BLaER1 (cell line): Measurements from ENCODE around the gene HNF4A.
"Not testable (repeated sequence)": the region's sequence is repeated elsewhere in the genome, so short reads cannot be mapped to it uniquely, and the experiment has no call there.

Experiments used
- H3K27ac ChIP-seq: shearing (Covaris generic); formaldehyde crosslinking; 2 replicates; pipeline ENCODE4 v1.8.1; 2022
- H3K27me3 ChIP-seq: shearing (Covaris generic); formaldehyde crosslinking; 2 replicates; pipeline ENCODE4 v1.8.1; 2022
- H3K36me3 ChIP-seq: shearing (Covaris generic); formaldehyde crosslinking; 2 replicates; pipeline ENCODE4 v1.8.1; 2022
- H3K4me1 ChIP-seq: shearing (Covaris generic); formaldehyde crosslinking; 2 replicates; pipeline ENCODE4 v1.8.1; 2022
- H3K4me2 ChIP-seq: shearing (Covaris generic); formaldehyde crosslinking; 2 replicates; pipeline ENCODE4 v1.8.1; 2022
- H3K4me3 ChIP-seq: shearing (Covaris generic); formaldehyde crosslinking; 2 replicates; pipeline ENCODE4 v1.8.1; 2022
- H3K9ac ChIP-seq: shearing (Covaris generic); formaldehyde crosslinking; 2 replicates; pipeline ENCODE4 v1.8.1; 2022
- H3K9me3 ChIP-seq: shearing (Covaris generic); formaldehyde crosslinking; 2 replicates; pipeline ENCODE4 v1.8.1; 2022
- H4K20me1 ChIP-seq: shearing (Covaris generic); formaldehyde crosslinking; 2 replicates; pipeline ENCODE4 v1.8.1; 2022
- Cebpa-rat ChIP-seq: shearing (Covaris generic); IDR thresholded peaks from 2 replicates; pipeline ENCODE4 v1.8.1; 2022

The HNF4A gene

GRCh38 chr20:44328428-44328827 lies 27.1 kb upstream of the HNF4A start:
- peaks cover 8% of the 10 kb centered on the region for H3K4me1 ChIP-seq
- no peak overlapping the region for H3K4me2 ChIP-seq
- H3K9ac ChIP-seq: no peak overlapping the region
- TF ChIP-seq Cebpa-rat: no peak
- no peaks in the 10 kb centered on the region for H3K9me3 ChIP-seq
- H4K20me1 ChIP-seq: no peaks in the 10 kb centered on the region
- H3K27me3 ChIP-seq: no peaks in the 10 kb centered on the region
- no peak overlapping the region for H3K27ac ChIP-seq
- no peaks in the 10 kb centered on the region for H3K36me3 ChIP-seq
- H3K4me3 ChIP-seq: no peak overlapping the region

- Histone ChIP-seq H4K20me1 (no peaks in the 10 kb centered on the region), H3K36me3 (no peaks in the 10 kb centered on the region), H3K27me3 (no peaks in the 10 kb centered on the region), H3K4me1 (peaks cover 8% of the 10 kb centered on the region), H3K9ac (no peak overlapping the region), H3K4me2 (no peak overlapping the region), H3K27ac (no peak overlapping the region), H3K9me3 (no peaks in the 10 kb centered on the region), H3K4me3 (no peak overlapping the region)
- TF ChIP-seq Cebpa-rat: no peak
Measured at GRCh38 chr20:44331201-44331600, 24.3 kb upstream of the HNF4A start.

- Histone ChIP-seq H3K9me3 (no peaks in the 10 kb centered on the region), H3K9ac (no peak overlapping the region), H3K4me1 (no peaks in the 10 kb centered on the region), H3K4me2 (no peak overlapping the region), H3K36me3 (no peaks in the 10 kb centered on the region), H3K27me3 (no peaks in the 10 kb centered on the region), H3K27ac (no peak overlapping the region), H4K20me1 (no peaks in the 10 kb centered on the region), H3K4me3 (no peak overlapping the region)
- TF ChIP-seq Cebpa-rat: no peak
Measured at GRCh38 chr20:44334306-44334705, 21.2 kb upstream of the HNF4A start.

- TF ChIP-seq Cebpa-rat: no peak
- Histone ChIP-seq H3K36me3 (no peaks in the 10 kb centered on the region), H3K9ac (no peak overlapping the region), H3K27me3 (no peaks in the 10 kb centered on the region), H3K4me1 (no peaks in the 10 kb centered on the region), H3K4me3 (no peak overlapping the region), H3K9me3 (no peaks in the 10 kb centered on the region), H4K20me1 (no peaks in the 10 kb centered on the region), H3K27ac (no peak overlapping the region), H3K4me2 (no peak overlapping the region)
Measured at GRCh38 chr20:44334709-44335108, 20.8 kb upstream of the HNF4A start.

GRCh38 chr20:44335675-44336074 lies 19.8 kb upstream of the HNF4A start:
- no peak overlapping the region for H3K27ac ChIP-seq
- H4K20me1 ChIP-seq: no peaks in the 10 kb centered on the region
- no peak overlapping the region for H3K4me2 ChIP-seq
- TF ChIP-seq Cebpa-rat: no peak
- no peaks in the 10 kb centered on the region for H3K36me3 ChIP-seq
- no peak overlapping the region for H3K9ac ChIP-seq
- no peaks in the 10 kb centered on the region for H3K9me3 ChIP-seq
- no peaks in the 10 kb centered on the region for H3K4me1 ChIP-seq
- H3K4me3 ChIP-seq: no peak overlapping the region
- H3K27me3 ChIP-seq: no peaks in the 10 kb centered on the region

GRCh38 chr20:44336086-44336485 lies 19.4 kb upstream of the HNF4A start:
- TF ChIP-seq Cebpa-rat: no peak
- Histone ChIP-seq H3K36me3 (no peaks in the 10 kb centered on the region), H3K9me3 (no peaks in the 10 kb centered on the region), H3K27ac (no peak overlapping the region), H3K4me2 (no peak overlapping the region), H3K27me3 (no peaks in the 10 kb centered on the region), H4K20me1 (no peaks in the 10 kb centered on the region), H3K4me1 (no peaks in the 10 kb centered on the region), H3K4me3 (no peak overlapping the region), H3K9ac (no peak overlapping the region)

- no peaks in the 10 kb centered on the region for H3K4me1 ChIP-seq
- no peak for TF ChIP-seq Cebpa-rat
- H3K36me3 ChIP-seq: no peaks in the 10 kb centered on the region
- H4K20me1 ChIP-seq: no peaks in the 10 kb centered on the region
- H3K27ac ChIP-seq: no peak within 1 kb of the TSS
- no peak within 1 kb of the TSS for H3K4me2 ChIP-seq
- H3K9ac ChIP-seq: no peak within 1 kb of the TSS
- no peak within 1 kb of the TSS for H3K4me3 ChIP-seq
- H3K27me3 ChIP-seq: no peaks in the 10 kb centered on the region
- no peaks in the 10 kb centered on the region for H3K9me3 ChIP-seq
Measured at GRCh38 chr20:44336725-44337380, 18.6 kb upstream of the HNF4A start, which contains the start of gene R3HDML. Gene R3HDML, plus strand, starts transcription at chr20:44337043. Its CDS starts 115 bp downstream, at chr20:44337158.

- H3K27ac ChIP-seq: no peak overlapping the region
- no peak overlapping the region for H3K9ac ChIP-seq
- H4K20me1 ChIP-seq: no peaks in the 10 kb centered on the region
- no peaks in the 10 kb centered on the region for H3K36me3 ChIP-seq
- TF ChIP-seq Cebpa-rat: no peak
- H3K4me2 ChIP-seq: no peak overlapping the region
- H3K4me3 ChIP-seq: no peak overlapping the region
- no peaks in the 10 kb centered on the region for H3K9me3 ChIP-seq
- no peaks in the 10 kb centered on the region for H3K27me3 ChIP-seq
- no peaks in the 10 kb centered on the region for H3K4me1 ChIP-seq
Measured at GRCh38 chr20:44342248-44342647, 13.3 kb upstream of the HNF4A start.

- Histone ChIP-seq H3K4me3 (no peak overlapping the region), H3K9ac (no peak overlapping the region), H3K9me3 (no peaks in the 10 kb centered on the region), H3K27ac (no peak overlapping the region), H3K27me3 (no peaks in the 10 kb centered on the region), H3K36me3 (no peaks in the 10 kb centered on the region), H3K4me1 (no peaks in the 10 kb centered on the region), H3K4me2 (no peak overlapping the region), H4K20me1 (no peaks in the 10 kb centered on the region)
- TF ChIP-seq Cebpa-rat: no peak
Measured at GRCh38 chr20:44343162-44343675, 12.3 kb upstream of the HNF4A start.

- H3K36me3 ChIP-seq: no peaks in the 10 kb centered on the region
- no peaks in the 10 kb centered on the region for H3K4me1 ChIP-seq
- H3K27ac ChIP-seq: no peak overlapping the region
- H3K9ac ChIP-seq: no peak overlapping the region
- H3K4me3 ChIP-seq: no peak overlapping the region
- no peaks in the 10 kb centered on the region for H3K27me3 ChIP-seq
- no peak for TF ChIP-seq Cebpa-rat
- no peaks in the 10 kb centered on the region for H3K9me3 ChIP-seq
- no peak overlapping the region for H3K4me2 ChIP-seq
- H4K20me1 ChIP-seq: no peaks in the 10 kb centered on the region
Measured at GRCh38 chr20:44344723-44345122, 10.8 kb upstream of the HNF4A start.

- no peaks in the 10 kb centered on the region for H3K4me1 ChIP-seq
- no peak overlapping the region for H3K9ac ChIP-seq
- no peak overlapping the region for H3K4me2 ChIP-seq
- no peaks in the 10 kb centered on the region for H3K27me3 ChIP-seq
- H3K9me3 ChIP-seq: no peaks in the 10 kb centered on the region
- H3K36me3 ChIP-seq: no peaks in the 10 kb centered on the region
- H4K20me1 ChIP-seq: no peaks in the 10 kb centered on the region
- H3K4me3 ChIP-seq: no peak overlapping the region
- no peak for TF ChIP-seq Cebpa-rat
- H3K27ac ChIP-seq: no peak overlapping the region
Measured at GRCh38 chr20:44345147-44345546, 10.4 kb upstream of the HNF4A start.

- not testable (repeated sequence) for H3K4me1 ChIP-seq, H3K27ac ChIP-seq, H3K27me3 ChIP-seq, H3K4me3 ChIP-seq, H3K4me2 ChIP-seq, H3K36me3 ChIP-seq, H3K9me3 ChIP-seq, H4K20me1 ChIP-seq, H3K9ac ChIP-seq
Measured at GRCh38 chr20:44345941-44346340, 9.6 kb upstream of the HNF4A start.
